HG03460 (cell line): ENCODE measurements around the gene APPBP2.
A peak's percentile ranks its signal among the peaks of the same experiment; 100 is the strongest.
"Not testable (repeated sequence)": the region's sequence is repeated elsewhere in the genome, so short reads cannot be mapped to it uniquely, and the experiment has no call there.

Experiments
- ATAC-seq: cut with Tn5 transposase; IDR thresholded peaks from one replicate; pipeline ENCODE4 v1.9.1; 2021; ENCODE audit not compliant: unreplicated experiment

APPBP2 gene

GRCh38 chr17:60436676-60437075 is 89.4 kb downstream of the APPBP2 start:
- no peak for ATAC-seq

- no peak for ATAC-seq
These were observed 90.5 kb downstream of the APPBP2 start for GRCh38 chr17:60435244-60436167.

GRCh38 chr17:60433021-60433997 is 92.7 kb downstream of the APPBP2 start:
- ATAC-seq: not testable (repeated sequence)

GRCh38 chr17:60430561-60430960 is 95.5 kb downstream of the APPBP2 start:
- ATAC-seq: not testable (repeated sequence)

- not testable (repeated sequence) for ATAC-seq
These were observed 97.6 kb downstream of the APPBP2 start for GRCh38 chr17:60428491-60428890.

GRCh38 chr17:60426596-60426995 is 99.4 kb downstream of the APPBP2 start:
- no peak for ATAC-seq

GRCh38 chr17:60425626-60426025 is 100.4 kb downstream of the APPBP2 start:
- no peak for ATAC-seq

- no peak for ATAC-seq
These were observed 102.2 kb downstream of the APPBP2 start for GRCh38 chr17:60423865-60424264.

GRCh38 chr17:60422162-60422665 is 103.8 kb downstream of the APPBP2 start, which contains the start of gene CHCT1:
Gene CHCT1 (plus strand): TSS chr17:60422489. CDS start chr17:60422593, 104 bp downstream.
- ATAC-seq: no peak

GRCh38 chr17:60421273-60422161 is 104.5 kb downstream of the APPBP2 start:
- peak; percentile 81 for ATAC-seq

GRCh38 chr17:60419875-60420274 is 106.2 kb downstream of the APPBP2 start:
- not testable (repeated sequence) for ATAC-seq

GRCh38 chr17:60419003-60419402 is 107.0 kb downstream of the APPBP2 start:
- not testable (repeated sequence) for ATAC-seq

GRCh38 chr17:60416368-60416925 is 109.6 kb downstream of the APPBP2 start:
- no peak for ATAC-seq

GRCh38 chr17:60415146-60415545 is 110.9 kb downstream of the APPBP2 start:
- no peak for ATAC-seq

- no peak for ATAC-seq
These were observed 113.3 kb downstream of the APPBP2 start for GRCh38 chr17:60412701-60413100.

- ATAC-seq: no peak
These were observed 116.0 kb downstream of the APPBP2 start for GRCh38 chr17:60410001-60410400.

- no peak for ATAC-seq
These were observed 119.2 kb downstream of the APPBP2 start for GRCh38 chr17:60406887-60407286.

- no peak for ATAC-seq
These were observed 122.1 kb downstream of the APPBP2 start for GRCh38 chr17:60403962-60404361.

GRCh38 chr17:60403523-60403810 is 122.6 kb downstream of the APPBP2 start:
- ATAC-seq: no peak

- ATAC-seq: no peak
These were observed 124.2 kb downstream of the APPBP2 start for GRCh38 chr17:60401819-60402218.
